ENCODE data around the gene ARID3C. TPM values are rescaled to one million over a fixed set of nuclear protein-coding genes. Genes with fewer than 3 reads are reported as not detected.

The ARID3C gene
- total and polyA plus RNA-seq, 2 experiments from 2014 or later, result 0.49 TPM; not detected in 1

DNA sequence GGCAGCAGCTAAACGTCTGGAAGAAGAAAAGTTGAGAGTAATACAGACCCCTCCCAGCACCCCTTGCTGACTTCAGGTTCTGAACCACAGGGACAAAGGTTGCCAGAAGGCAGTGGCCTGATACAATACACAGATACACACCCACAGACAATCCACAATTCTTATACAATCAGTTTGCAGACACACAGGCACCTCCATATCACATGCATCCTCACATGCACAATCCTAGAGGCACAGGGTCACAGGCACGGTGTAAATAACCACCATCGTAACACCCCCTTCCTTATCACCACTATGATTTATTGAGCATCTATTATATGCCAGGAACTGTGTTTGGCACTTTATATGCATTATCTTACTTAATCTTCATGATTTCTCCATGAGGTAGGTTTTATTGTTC lies 47.5 kb downstream of the ARID3C start:
- Histone ChIP-seq H3K79me2 (replicated peaks; ENCODE audit: insufficient read depth) (no peaks in the 10 kb centered on the region), H3K4me2 (no peak overlapping the region), H2AFZ (no peak overlapping the region), H3K36me3 (ENCODE audit: insufficient read depth) (no peaks in the 10 kb centered on the region), H3K27ac (ENCODE audit: low read depth) (no peak overlapping the region), H3K4me3 (no peak overlapping the region), H3K4me1 (ENCODE audit: insufficient read depth) (peaks cover 47% of the 10 kb centered on the region), H3K27me3 (ENCODE audit: insufficient read depth) (peaks cover 98% of the 10 kb centered on the region), H4K20me1 (replicated peaks; ENCODE audit: insufficient read depth) (peaks cover 7% of the 10 kb centered on the region; the same call in 1 of the 2 replicates), H3K9me2 (ENCODE audit: insufficient read depth) (no peaks in the 10 kb centered on the region), H3F3A (replicated peaks; ENCODE audit: low read depth) (peaks cover 9% of the 10 kb centered on the region; the same call in 1 of the 2 replicates)
- TF ChIP-seq REST (IDR thresholded peaks at IDR 0.05; ENCODE audit: unreplicated experiment) (no peak), NANOG (IDR thresholded peaks at IDR 0.05; ENCODE audit: borderline replicate concordance) (no peak), ZNF331 (CRISPR knock-in tag; IDR thresholded peaks at IDR 0.05; ENCODE audit: low read depth) (no peak)
- Mint-ChIP-seq H3K27me3 (ENCODE audit: insufficient read depth, low read depth, poor library complexity) (peaks cover 73% of the 10 kb centered on the region), H3K4me1 (peaks cover 46% of the 10 kb centered on the region), H3K36me3 (ENCODE audit: low read depth) (no peaks in the 10 kb centered on the region), H3K27ac (no peak overlapping the region), H3K4me3 (no peak overlapping the region), H3K9me3 (no peaks in the 10 kb centered on the region)
- DNase-seq (ENCODE audit: low spot score) (no peak), ATAC-seq (no peak)

DNA sequence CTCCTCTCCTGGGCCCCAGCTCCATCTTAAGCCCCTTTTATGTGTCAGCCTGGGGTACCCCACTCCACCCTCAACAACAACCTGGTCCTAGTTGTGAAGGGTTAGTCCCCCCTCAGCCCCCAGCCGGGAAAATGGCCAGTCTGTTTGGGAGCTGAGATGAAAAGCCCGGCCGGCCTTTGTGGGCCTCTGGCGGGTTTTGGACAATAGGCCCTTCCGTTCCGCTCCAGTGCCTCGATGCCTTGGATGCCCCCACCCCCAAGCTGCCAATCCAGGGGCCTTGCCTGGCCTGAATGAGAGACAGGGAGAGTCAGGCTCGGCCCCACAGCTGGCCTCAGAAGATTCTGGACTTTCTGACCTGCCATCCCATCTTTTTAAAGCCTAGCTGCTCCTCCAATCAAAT lies 48.5 kb downstream of the ARID3C start:
- Histone ChIP-seq H3F3A (replicated peaks; ENCODE audit: low read depth) (peaks cover 11% of the 10 kb centered on the region; the same call in 1 of the 2 replicates), H3K36me3 (ENCODE audit: insufficient read depth) (no peaks in the 10 kb centered on the region), H3K27ac (ENCODE audit: low read depth) (no peak overlapping the region), H3K79me2 (replicated peaks; ENCODE audit: insufficient read depth) (no peaks in the 10 kb centered on the region), H3K9me2 (ENCODE audit: insufficient read depth) (no peaks in the 10 kb centered on the region), H2AFZ (no peak overlapping the region), H3K4me1 (ENCODE audit: insufficient read depth) (peaks cover 41% of the 10 kb centered on the region), H4K20me1 (replicated peaks; ENCODE audit: insufficient read depth) (peaks cover 7% of the 10 kb centered on the region; the same call in 1 of the 2 replicates), H3K27me3 (ENCODE audit: insufficient read depth) (peaks cover 95% of the 10 kb centered on the region), H3K4me2 (peak overlapping the region; percentile 90), H3K4me3 (0 out of 2 replicates have a peak overlapping the region, but pooled peaks have one; percentile 62)
- H3K27me3 Mint-ChIP-seq (ENCODE audit: insufficient read depth, low read depth, poor library complexity), result peaks cover 70% of the 10 kb centered on the region
- ATAC-seq (no peak), DNase-seq (ENCODE audit: low spot score) (peak; percentile 48)
- H3K36me3 Mint-ChIP-seq (ENCODE audit: low read depth), result no peaks in the 10 kb centered on the region
- peak overlapping the region; percentile 46; the same call in 1 of the 3 replicates for H3K4me3 Mint-ChIP-seq
- no peaks in the 10 kb centered on the region for H3K9me3 Mint-ChIP-seq
- peaks cover 44% of the 10 kb centered on the region for H3K4me1 Mint-ChIP-seq
- no peak overlapping the region for H3K27ac Mint-ChIP-seq
- TF ChIP-seq, protein P1, sequence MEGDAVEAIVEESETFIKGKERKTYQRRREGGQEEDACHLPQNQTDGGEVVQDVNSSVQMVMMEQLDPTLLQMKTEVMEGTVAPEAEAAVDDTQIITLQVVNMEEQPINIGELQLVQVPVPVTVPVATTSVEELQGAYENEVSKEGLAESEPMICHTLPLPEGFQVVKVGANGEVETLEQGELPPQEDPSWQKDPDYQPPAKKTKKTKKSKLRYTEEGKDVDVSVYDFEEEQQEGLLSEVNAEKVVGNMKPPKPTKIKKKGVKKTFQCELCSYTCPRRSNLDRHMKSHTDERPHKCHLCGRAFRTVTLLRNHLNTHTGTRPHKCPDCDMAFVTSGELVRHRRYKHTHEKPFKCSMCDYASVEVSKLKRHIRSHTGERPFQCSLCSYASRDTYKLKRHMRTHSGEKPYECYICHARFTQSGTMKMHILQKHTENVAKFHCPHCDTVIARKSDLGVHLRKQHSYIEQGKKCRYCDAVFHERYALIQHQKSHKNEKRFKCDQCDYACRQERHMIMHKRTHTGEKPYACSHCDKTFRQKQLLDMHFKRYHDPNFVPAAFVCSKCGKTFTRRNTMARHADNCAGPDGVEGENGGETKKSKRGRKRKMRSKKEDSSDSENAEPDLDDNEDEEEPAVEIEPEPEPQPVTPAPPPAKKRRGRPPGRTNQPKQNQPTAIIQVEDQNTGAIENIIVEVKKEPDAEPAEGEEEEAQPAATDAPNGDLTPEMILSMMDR (conservative IDR thresholded peaks at IDR 0.05; ENCODE audit: low read depth in 2 of 2), result no peak
- TF ChIP-seq EZH2 (IDR thresholded peaks at IDR 0.05; ENCODE audit: low read depth, unreplicated experiment) (peak; percentile 30), ZNF114 (CRISPR knock-in tag; IDR thresholded peaks at IDR 0.05) (no peak), ZNF331 (CRISPR knock-in tag; IDR thresholded peaks at IDR 0.05; ENCODE audit: low read depth) (no peak), CREB1 (CRISPR knock-in tag; IDR thresholded peaks at IDR 0.05; ENCODE audit: low read depth) (no peak)
- TF ChIP-seq, protein P2, sequence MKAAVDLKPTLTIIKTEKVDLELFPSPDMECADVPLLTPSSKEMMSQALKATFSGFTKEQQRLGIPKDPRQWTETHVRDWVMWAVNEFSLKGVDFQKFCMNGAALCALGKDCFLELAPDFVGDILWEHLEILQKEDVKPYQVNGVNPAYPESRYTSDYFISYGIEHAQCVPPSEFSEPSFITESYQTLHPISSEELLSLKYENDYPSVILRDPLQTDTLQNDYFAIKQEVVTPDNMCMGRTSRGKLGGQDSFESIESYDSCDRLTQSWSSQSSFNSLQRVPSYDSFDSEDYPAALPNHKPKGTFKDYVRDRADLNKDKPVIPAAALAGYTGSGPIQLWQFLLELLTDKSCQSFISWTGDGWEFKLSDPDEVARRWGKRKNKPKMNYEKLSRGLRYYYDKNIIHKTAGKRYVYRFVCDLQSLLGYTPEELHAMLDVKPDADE (IDR thresholded peaks at IDR 0.05), result no peak

All from GM23338 (cell line).